CD4-positive, alpha-beta T cell treated with Interleukin-21 for 1 hour (primary cell): ENCODE data around the gene PI4KA.

Experiments used
- DNase-seq: peaks from one replicate; pipeline ENCODE4 v3.0.0-alpha.2; 2020

PI4KA gene

GRCh38 chr22:20881869-20882815 is 23.5 kb upstream of the PI4KA start:
- no peak for DNase-seq

- no peak for DNase-seq
These were observed 22.6 kb upstream of the PI4KA start for GRCh38 chr22:20881231-20881630.

DNA sequence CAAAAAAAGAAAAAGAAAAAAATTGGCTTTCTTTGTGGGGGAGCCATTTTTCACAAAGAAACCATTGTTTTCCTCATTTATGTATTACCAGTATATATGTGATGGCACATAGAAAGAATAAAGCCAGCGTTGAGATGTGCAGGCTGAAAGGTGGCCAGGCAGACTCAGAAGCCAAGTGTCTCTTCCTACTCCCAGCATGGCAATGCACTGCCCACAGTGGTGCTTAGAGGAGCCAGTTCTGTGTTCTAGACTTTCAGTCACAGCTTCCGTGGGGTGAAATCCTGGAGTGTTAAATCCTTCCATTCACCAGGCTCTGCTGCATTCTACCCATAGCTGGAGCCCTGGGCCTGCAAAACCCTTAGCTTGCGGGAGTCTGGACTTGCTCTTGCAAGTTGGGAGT is 19.1 kb upstream of the PI4KA start:
- DNase-seq, result no peak

DNA sequence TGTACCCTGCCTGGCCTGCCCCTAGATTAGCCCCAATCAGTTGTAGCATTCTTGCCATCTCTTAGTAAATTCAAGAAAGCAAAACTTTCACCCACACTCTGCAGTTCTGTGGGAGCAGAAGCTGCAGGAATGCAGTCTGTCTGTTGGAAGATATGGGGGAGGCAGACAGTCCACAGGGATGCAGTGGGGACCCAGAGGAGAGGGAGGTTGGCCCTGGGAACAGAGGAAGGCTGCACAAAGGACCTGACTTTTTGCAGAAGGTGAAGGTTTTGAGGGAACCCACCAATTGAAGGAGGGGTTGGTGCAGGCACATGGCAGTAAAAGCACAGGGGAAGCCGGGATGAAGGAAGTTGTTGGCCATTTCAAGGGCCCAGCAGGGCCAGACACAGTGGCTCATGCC is 16.7 kb upstream of the PI4KA start:
- DNase-seq, result no peak

GRCh38 chr22:20873214-20873613 is 14.6 kb upstream of the PI4KA start:
- DNase-seq, result no peak

DNA sequence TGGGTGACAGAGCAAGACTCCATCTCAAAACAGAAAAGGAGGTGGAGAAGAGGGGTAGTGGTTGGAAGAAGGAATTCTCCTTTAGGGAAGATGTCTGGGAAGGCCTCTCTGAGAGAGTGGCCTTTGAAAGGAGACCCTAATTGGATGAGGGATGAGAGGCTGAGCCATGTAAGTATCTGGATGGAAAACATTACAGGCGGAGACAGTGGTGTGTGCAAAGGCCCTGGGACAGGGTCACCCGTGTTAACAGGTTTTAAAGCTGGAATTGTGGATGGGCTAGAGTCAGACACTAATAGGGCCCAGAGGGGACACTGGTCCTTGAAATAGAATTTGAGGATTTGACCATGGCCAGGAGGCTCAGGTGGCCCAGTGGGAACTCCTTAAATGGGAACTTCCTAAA is 10.6 kb upstream of the PI4KA start:
- no peak for DNase-seq

- DNase-seq, result no peak
These were observed 9.7 kb upstream of the PI4KA start for GRCh38 chr22:20868025-20868962.

DNA sequence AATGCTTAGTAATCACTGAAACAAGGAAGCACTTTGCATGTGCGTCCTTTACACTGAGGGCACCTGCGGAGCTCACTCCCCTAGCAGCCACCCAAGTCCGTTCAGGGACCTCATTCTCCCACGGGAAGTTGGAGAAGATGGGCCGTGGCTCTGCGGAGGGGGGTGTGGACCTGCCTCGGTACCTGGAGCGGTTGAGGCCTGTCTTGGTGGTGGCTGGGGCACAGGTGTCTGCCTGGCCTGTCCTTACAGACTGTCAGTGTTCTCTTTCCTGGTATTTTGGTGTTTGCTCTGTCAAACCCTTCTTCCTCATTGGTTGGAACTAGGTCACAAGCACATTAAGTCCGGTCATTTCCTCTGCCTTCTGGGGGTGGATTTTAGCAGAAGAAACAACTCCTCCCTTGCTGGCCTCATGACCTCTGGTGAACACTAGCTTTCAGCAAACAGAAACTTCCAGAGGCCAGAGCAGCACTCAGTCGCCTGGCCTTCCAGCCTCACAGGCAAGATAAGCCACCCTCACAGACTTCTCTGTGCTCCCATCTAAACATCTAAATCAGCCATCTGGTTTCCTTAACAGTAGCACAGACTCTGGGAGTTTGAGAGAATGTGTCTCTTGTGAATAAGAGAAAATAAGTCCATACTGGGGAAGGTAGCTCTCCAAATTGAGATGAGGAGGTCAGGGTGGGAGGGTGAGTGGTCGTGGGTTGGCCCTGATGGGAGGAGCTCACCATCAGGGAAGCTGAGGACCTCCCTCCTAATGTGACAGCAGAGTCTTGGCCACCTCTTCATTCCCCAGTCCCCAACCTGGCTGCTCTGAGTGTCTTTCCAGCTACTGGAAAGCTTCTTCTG is 8.8 kb upstream of the PI4KA start:
- DNase-seq, result no peak

DNA sequence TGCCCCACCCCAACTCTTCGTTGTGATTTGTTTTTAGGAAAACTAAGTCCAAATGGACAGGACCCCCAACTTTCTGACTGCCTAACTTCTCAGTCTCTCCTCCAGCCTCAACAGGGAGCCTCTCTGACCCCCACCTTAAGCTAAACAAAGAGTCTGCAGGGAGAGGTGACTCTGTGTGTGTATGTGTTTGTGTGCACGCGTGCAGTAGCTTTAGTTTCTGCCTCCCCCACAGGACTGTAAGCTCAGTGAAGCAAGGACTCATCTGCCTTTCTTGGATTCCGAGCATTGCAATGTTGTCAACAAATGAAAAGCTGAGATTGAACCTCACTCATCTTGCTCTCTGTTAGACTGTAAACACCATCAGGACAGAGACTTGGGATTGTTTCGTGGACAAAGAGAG is 8.1 kb upstream of the PI4KA start:
- no peak for DNase-seq

DNA sequence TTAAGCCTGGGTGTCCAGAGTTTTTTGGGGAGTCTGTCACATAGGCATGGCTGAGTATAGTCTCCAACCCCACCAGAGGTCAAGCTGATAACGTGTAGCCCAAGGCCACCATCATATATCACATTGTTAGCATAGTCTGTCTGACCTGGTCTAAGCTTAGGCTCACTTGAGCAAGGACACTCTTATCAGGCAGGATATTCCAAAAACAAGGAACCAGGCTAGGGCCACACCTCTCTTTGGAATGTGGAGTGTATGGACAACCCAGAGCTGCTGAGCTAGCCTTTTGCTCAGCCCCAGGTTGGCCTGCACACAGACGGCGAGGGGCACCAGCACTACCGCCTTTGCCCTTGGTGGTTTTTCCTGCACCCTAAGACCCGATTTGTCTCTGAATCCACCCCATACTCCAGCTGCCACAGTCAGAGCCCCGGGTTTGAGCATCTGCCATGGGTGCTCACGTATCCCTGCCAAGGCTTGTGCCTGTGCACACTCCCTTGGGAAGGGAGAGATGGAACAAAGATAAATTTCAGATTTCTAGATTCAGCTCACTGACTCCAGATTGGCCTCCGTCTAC is 7.3 kb upstream of the PI4KA start:
- no peak for DNase-seq

DNA sequence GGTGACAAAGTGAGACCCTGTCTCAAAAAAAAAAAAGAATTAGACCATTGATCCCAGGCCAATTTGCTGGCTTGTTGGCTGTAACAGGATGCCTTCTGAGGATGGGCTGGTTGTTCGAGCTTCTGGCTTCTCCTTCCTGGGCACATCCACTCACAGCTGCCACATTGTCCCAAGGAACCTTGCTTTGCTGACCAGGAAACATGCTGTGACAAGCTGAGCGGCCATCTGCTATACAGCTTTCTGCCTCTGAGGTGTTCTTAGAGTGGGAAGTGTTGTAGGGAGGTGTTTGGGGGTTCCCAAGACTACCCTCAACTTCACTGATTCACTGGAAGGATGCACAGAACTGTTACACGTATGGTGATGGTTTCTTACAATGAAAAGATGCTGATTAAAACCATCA is 6.7 kb upstream of the PI4KA start:
- no peak for DNase-seq

DNA sequence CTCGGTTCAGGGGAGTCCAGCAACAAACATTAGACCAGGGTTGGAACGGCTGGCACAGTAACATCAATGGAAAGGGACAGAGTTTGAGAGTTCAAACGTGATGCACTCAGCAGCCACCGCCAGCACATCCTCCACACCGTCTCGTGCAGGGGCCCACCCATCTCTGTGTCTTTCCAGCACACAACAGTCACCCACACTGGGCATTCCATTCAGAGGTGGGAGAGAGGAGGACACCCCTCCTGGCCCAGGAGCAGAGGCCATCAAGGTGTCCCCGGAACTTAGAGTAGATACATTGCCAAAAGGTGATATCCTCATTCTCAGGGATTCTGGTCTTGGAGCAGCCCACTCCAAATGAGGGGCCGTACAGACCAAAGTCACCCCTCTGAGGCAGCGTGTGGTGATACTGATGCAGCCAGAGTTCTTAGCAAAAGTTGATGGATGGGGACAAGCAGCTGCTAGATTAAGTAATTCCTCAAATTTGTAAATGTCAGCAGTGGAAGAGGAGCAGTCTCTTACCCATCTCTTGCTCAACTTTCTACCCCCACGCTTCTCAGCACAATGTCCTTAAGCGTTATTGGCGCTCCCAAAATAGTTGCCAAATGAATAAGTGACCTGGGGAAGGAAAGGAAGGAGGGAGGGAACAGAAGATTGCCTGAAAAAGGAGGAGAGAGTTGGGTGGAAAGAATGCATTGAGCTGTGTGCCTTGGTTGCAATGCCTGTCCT is 5.7 kb upstream of the PI4KA start:
- no peak for DNase-seq

DNA sequence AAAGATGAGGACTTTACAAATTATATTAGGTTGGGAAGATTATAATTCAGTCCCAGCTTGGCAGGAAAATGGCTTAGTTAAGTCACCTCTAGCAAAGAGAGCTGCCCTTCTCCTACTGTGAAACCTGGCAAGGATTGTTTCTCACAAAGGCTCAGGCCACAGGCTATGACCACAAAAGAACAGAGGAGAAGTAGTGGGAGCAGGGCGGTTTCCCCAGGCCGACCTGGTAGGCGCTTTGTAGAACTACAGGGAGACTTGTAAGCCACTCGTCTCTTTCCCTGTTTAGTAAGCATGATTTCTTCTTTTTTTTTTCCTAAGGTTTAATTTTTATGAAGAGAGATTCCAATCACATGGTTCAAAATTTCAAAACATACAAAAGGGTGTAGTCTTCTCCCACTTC is 4.8 kb upstream of the PI4KA start:
- DNase-seq, result no peak

GRCh38 chr22:20862540-20862939 is 3.9 kb upstream of the PI4KA start:
- no peak for DNase-seq

- DNase-seq, result no peak
These were observed 1.0 kb upstream of the PI4KA start for GRCh38 chr22:20859615-20860014.

GRCh38 chr22:20857838-20858614 is 585 bp downstream of the PI4KA start:
- DNase-seq, result peak; percentile 87

DNA sequence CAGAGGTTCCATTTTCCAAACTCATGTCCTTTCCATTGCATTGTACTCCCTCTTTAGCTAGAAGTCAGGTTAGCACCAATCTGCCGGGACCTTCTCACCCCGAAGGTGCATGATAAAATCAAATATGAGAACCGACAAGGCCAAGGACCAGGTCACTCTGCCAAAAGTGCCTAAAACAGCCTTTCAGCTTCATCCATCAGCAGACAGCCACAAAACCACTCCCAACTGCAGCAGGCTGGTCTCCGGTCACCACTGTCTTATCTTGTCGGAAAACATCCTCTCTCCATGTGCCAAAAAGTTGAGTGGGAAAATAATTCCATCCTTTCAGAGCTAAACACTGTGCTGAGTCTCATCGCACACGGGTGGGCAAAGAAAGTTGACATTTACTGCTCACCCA is 1.4 kb downstream of the PI4KA start:
- DNase-seq, result no peak

DNA sequence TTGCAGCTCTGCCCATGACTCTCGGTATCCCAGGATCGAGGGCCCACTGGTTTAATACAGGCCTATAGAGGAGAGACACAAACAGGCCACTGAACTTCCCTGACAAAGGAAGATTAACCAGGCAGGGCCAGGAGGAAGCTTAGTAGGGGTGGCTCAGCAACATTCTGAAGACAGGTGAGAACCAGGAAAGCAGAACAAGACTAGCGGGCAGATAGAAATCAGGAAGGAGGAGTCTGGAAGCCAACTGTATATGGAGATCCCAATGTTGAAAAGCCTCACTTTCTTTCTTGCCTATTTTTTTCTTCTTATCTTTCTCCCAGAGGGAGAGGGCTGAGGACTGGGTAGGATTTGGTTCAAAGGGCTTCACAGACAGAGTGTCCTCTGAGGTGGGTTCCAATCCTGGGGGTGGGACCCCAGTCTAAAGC is 5.4 kb downstream of the PI4KA start:
- no peak for DNase-seq

DNA sequence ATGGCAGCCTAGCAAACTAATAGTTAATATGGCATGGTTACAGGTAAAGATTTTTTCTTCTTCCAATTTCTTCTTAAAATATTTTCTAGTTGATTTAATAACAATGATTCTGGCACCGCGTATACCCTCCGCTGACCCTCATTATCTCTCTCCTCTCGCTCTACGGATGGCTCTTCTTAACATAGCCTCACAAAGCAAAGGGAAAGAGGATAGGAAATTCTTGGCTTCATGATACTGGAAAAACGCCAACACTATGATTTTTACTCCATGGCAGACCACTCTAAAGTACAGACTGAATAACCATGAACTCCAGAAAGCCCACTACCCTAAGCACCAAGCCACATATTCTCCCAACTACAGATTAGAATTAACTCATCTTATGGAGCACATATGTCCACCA is 6.1 kb downstream of the PI4KA start:
- DNase-seq, result no peak

DNA sequence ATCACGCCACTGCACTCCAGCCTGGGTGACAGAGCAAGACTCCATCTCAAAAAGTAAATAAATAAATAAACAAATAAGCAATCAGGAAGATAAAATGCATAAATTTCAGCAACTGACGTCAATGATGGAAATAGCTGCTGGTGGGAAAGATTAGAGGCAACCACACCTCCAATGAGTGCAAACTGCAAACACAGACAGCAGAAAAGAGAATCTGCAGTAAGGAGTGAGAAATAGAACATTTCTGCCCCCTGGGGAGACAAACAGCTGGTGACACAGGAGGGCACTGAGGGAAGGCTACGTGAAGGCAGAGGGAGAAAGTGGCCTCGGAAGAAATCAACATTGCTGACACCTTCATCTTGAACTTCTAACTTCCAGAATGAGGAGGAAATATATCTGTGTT is 6.5 kb downstream of the PI4KA start:
- no peak for DNase-seq

DNA sequence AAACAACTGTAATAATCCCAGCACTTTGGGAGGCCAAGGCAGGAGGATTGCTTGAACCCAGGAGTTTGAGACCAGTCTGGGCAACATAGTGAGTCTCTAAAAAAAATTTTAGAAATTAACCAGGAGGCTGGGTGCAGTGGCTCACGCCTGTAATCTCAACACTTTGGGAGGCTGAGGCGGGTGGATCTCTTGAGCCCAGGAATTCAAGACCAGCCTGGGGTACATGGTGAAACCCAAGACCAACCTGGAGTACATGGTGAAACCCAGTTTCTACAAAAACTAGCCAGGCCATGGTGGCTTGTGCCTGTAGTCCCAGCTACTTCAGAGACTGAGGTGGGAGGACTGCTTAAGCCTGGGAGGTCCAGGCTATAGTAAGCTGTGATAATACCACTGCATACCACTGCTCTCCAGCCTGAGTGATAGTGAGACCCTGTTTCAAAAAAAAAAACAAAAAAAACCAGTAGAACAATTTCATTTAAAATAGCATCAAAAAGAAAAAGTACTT is 11.2 kb downstream of the PI4KA start:
- DNase-seq, result no peak
